Left lung (tissue), 10 donors: ENCODE data around the gene CACNA1I. TPM values are rescaled to one million over a fixed set of nuclear protein-coding genes. Genes with fewer than 3 reads are reported as not detected.
A peak's percentile ranks its signal among the peaks of the same experiment; 100 is the strongest.

Source experiments
- ATAC-seq: fragments of 200-7000 bp; cut with Tn5 transposase; one replicate; pipeline ENCODE4 v1.9.1; 2020; ENCODE audit warnings: moderate library complexity
- DNase-seq, 4 donors: peaks; one replicate each; pipeline ENCODE4 v3.0.0-alpha.2; 2013 to 2020
- H3K27ac ChIP-seq, 2 donors: fragments of 200-600 bp; sonication (generic) in 1 of 2; one replicate each; pipeline versions ENCODE4 v1.5.0 to v1.8.0; 2020 to 2021
- H3K27me3 ChIP-seq, 2 donors: fragments of 200-600 bp; sonication (generic) in 1 of 2; one replicate each; pipeline versions ENCODE4 v1.5.0 to v1.8.0; 2020 to 2021
- H3K36me3 ChIP-seq, 2 donors: fragments of 200-600 bp; sonication (generic) in 1 of 2; one replicate each; pipeline versions ENCODE4 v1.5.0 to v1.8.0; 2020 to 2021
- H3K4me1 ChIP-seq, 2 donors: fragments of 200-600 bp; one replicate each; pipeline ENCODE4 v1.8.0; 2021
- H3K4me3 ChIP-seq, 2 donors: fragments of 200-600 bp; sonication (generic) in 1 of 2; one replicate each; pipeline versions ENCODE4 v1.5.0 to v1.8.0; 2020 to 2021; ENCODE audit warnings: mild to moderate bottlenecking in 1 of 2
- H3K9me3 ChIP-seq, 2 donors: fragments of 200-600 bp; sonication (generic) in 1 of 2; one replicate each; pipeline versions ENCODE4 v1.5.0 to v1.8.0; 2020 to 2021
- intact Hi-C, 2 donors: fragments of 100-400 bp; cut with DNase I; formaldehyde crosslinking; loops; one replicate each; pipeline versions ENCODE4 v1.11.2 to v1.14.2; 2022
- polyA plus RNA-seq, 6 donors: library from polyadenylated mRNA; unstranded; fragments of 120-200 nt; gene quantifications; one replicate each; pipeline ENCODE4 v1.2.1, GENCODE V29; 2013; ENCODE audit not compliant: insufficient read length in 6 of 6
- total RNA-seq, 2 donors: library from RNA; stranded (reverse); fragmentation: NEBNext Ultra II Directional; extraction: Animal tissue kit (Norgen Biotek cat#: 25700); gene quantifications; one replicate each; pipeline ENCODE4 v1.2.1, GENCODE V29; 2021
- TF ChIP-seq, protein P1 (sequence below), 2 donors: fragments of 200-600 bp; sonication (generic) in 1 of 2; IDR thresholded peaks; one replicate each; pipeline versions ENCODE4 v1.5.0 to v1.8.0; 2021; ENCODE audit warnings: antibody characterized with exemption in 2 of 2
- donor health status: DM: no; HTN: yes; CAD: no.
- donor health status: DM: no; HTN: no; CAD: no.

The CACNA1I gene
- total and polyA plus RNA-seq, 8 donors = 0.03 to 0.35 (median 0.09) TPM

DNA sequence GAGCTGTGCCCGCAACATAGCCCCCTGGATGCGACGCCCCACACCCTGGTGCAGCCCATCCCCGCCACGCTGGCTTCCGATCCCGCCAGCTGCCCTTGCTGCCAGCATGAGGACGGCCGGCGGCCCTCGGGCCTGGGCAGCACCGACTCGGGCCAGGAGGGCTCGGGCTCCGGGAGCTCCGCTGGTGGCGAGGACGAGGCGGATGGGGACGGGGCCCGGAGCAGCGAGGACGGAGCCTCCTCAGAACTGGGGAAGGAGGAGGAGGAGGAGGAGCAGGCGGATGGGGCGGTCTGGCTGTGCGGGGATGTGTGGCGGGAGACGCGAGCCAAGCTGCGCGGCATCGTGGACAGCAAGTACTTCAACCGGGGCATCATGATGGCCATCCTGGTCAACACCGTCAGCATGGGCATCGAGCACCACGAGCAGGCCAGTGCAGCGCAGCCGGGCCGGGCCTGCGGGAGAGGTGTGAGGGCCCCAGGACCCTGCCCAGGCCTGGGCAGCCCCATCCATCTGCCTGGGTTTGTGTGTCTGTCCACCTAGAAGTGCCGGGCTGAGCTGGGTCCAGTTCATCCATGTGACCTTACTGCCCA lies 79.0 kb downstream of the CACNA1I start:
- ATAC-seq (no peak), DNase-seq (no peak)
- Histone ChIP-seq H3K9me3 (no peaks in the 10 kb centered on the region), H3K27ac (no peak overlapping the region), H3K4me1 (no peaks in the 10 kb centered on the region), H3K36me3 (no peaks in the 10 kb centered on the region), H3K27me3 (peaks cover 0 to 20% of the 10 kb centered on the region in 2 donors), H3K4me3 (no peak overlapping the region)
- intact Hi-C loops = no loop called here
- TF ChIP-seq, protein P1, sequence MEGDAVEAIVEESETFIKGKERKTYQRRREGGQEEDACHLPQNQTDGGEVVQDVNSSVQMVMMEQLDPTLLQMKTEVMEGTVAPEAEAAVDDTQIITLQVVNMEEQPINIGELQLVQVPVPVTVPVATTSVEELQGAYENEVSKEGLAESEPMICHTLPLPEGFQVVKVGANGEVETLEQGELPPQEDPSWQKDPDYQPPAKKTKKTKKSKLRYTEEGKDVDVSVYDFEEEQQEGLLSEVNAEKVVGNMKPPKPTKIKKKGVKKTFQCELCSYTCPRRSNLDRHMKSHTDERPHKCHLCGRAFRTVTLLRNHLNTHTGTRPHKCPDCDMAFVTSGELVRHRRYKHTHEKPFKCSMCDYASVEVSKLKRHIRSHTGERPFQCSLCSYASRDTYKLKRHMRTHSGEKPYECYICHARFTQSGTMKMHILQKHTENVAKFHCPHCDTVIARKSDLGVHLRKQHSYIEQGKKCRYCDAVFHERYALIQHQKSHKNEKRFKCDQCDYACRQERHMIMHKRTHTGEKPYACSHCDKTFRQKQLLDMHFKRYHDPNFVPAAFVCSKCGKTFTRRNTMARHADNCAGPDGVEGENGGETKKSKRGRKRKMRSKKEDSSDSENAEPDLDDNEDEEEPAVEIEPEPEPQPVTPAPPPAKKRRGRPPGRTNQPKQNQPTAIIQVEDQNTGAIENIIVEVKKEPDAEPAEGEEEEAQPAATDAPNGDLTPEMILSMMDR (IDR thresholded peaks at IDR 0.05) = no peak

DNA sequence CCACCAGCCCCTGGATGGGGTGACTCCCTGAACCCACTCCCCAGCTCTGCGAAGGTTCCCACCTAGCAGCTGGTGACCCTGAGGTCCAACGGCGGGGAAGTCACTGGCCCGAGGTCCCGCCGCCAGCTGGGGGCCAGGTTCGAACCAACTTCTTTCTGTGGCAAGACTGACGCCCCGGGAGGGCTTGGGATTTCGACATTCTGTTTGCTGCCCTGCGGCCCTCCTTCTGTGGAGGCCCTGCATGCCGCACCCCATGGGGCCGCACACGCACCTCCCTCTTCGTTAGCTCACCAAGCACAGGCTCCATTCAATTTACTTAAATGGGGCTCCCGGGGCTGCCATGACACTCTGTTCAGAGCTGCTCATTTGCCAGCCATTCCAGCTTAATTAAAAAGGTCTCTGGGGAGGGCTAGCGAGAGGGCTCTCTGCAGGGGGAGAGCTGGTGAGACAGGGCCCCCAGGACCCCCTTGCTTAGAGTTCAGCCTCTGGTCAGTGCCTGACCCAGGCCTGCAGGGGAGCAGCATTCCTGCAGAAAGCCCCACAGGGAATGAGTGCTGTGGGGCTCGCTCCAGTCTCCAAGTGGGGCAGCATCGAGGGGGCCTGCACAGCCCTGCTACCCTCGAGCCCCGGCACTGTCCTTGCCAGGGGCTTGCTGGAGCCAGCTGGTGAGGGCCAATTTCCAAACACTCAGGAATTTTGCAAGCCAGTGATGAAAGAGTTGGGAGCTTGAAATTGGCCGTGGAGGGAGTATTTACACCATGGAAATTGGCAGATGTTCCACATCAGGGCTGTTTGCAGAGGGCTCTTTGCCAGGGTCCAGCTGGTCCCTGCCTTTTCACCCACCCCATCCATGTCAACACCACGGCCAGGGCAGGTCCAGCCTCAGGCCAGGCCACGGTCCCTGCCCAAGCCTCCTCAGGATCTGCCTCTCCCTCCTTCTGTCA lies 80.8 kb downstream of the CACNA1I start:
- intact Hi-C loops = no loop called here
- no peaks in the 10 kb centered on the region for H3K4me1 ChIP-seq
- peak in 2 of 4 donors; percentile 84 to 87 for DNase-seq
- H3K4me3 ChIP-seq = no peak overlapping the region
- TF ChIP-seq, protein P1 (IDR thresholded peaks at IDR 0.05) = no peak
- H3K9me3 ChIP-seq = no peaks in the 10 kb centered on the region
- no peaks in the 10 kb centered on the region for H3K36me3 ChIP-seq
- no peak overlapping the region for H3K27ac ChIP-seq
- ATAC-seq = peak; percentile 24
- H3K27me3 ChIP-seq = peaks cover 3 to 35% of the 10 kb centered on the region in 2 donors

GRCh38 chr22:39652990-39653786 lies 82.6 kb downstream of the CACNA1I start:
- H3K4me3 ChIP-seq = no peak overlapping the region
- intact Hi-C loops = no loop called here
- no peaks in the 10 kb centered on the region for H3K9me3 ChIP-seq
- H3K4me1 ChIP-seq = no peaks in the 10 kb centered on the region
- TF ChIP-seq, protein P1 (IDR thresholded peaks at IDR 0.05) = no peak
- DNase-seq (no peak), ATAC-seq (no peak)
- H3K27ac ChIP-seq = no peak overlapping the region
- H3K36me3 ChIP-seq = no peaks in the 10 kb centered on the region
- peaks cover 3 to 54% of the 10 kb centered on the region in 2 donors for H3K27me3 ChIP-seq

- Histone ChIP-seq H3K27ac (no peak overlapping the region), H3K9me3 (no peaks in the 10 kb centered on the region), H3K4me1 (no peaks in the 10 kb centered on the region), H3K36me3 (no peaks in the 10 kb centered on the region), H3K4me3 (no peak overlapping the region), H3K27me3 (peaks cover 3 to 54% of the 10 kb centered on the region in 2 donors)
- no peak for ATAC-seq
- TF ChIP-seq, protein P1 (IDR thresholded peaks at IDR 0.05) = no peak
- no peak for DNase-seq
- intact Hi-C loops = no loop called here
Observed at GRCh38 chr22:39653787-39654077, 83.2 kb downstream of the CACNA1I start.
